Epithelial cell of umbilical artery (primary cell): ENCODE measurements around the gene MAIP1. TPM values are rescaled to one million over a fixed set of nuclear protein-coding genes. Genes with fewer than 3 reads are reported as not detected.

ENCODE experiments used
- total RNA-seq: library from RNA; depleted of rRNA; stranded (reverse); fragments of >200 nt; gene quantifications from 2 replicates; pipeline ENCODE4 v1.2.3, GENCODE V29; 2014

Gene MAIP1, protein sequence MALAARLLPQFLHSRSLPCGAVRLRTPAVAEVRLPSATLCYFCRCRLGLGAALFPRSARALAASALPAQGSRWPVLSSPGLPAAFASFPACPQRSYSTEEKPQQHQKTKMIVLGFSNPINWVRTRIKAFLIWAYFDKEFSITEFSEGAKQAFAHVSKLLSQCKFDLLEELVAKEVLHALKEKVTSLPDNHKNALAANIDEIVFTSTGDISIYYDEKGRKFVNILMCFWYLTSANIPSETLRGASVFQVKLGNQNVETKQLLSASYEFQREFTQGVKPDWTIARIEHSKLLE
- total RNA-seq, result 24.2 and 28.9 TPM in 2 replicates

DNA sequence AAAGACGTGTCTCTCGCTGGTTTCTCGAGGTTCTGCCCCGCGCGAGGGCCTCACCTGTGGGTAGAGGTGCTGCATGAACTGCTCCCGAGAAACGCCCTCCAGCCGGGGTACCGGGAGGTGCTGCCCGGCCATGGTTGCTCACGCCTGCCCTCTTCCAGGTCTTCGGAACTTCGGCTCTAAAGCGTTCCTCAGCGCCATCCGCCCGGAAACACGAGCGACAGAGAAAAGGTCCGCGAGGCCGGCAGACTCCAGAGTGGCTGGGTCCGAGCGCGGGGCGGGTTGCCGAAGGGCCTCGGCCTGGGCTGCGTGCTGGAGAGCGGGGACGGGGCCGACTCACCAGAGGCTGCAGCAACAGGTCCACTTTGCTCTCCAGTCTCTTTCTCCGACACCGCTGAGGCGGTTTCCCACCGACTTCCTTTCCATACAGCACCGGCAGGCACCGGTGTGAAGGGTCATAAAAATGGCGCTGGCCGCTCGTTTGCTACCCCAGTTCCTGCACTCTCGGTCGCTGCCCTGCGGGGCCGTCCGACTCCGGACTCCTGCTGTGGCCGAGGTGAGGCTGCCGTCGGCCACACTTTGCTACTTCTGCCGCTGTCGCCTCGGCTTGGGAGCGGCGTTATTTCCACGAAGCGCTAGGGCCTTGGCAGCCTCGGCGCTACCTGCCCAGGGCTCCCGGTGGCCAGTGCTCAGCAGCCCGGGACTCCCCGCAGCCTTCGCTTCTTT is at the start of gene MAIP1, which contains the start of gene TYW5:
TSS of gene MAIP1 (plus strand) at position 244 of the 723 bp plus-strand sequence. CDS start at position 461, 217 bp downstream.
TSS of gene TYW5 (minus strand) at position 153 of the 723 bp plus-strand sequence. CDS start at position 132, 21 bp downstream.

DNA sequence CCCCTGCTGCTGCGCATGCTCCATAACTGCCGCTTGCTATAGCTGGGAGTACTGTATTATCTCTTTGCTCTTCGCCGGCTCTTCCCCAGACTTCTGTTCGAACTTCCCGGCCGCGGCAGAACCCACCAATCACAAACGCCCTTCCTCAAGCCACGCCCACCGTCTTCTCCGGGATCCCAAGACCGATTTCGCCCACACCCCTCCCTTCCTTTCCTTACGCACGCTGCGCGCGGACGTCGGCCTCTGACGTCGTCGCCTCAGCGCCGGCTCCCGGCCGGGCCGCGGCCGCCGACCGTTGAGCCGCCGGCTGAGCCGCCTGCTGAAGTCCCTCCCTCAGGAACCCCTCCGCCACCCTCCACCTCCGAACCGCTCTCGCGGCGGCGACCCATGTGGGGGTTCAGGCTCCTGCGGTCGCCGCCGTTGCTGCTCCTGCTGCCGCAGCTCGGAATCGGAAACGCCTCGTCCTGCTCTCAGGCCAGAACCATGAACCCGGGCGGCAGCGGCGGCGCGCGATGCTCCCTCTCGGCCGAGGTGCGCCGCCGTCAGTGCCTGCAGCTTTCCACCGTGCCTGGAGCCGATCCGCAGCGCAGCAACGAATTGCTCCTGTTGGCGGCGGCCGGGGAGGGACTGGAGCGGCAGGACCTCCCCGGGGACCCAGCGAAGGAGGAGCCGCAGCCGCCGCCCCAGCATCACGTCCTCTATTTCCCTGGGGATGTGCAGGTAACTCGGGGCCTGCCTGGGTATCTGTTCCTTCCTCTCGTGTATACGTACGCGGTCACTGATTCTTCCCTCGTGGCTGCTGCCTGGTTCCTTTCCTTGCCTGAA is 44.1 kb upstream of the MAIP1 start, which contains the start of gene C2orf69:
TSS of gene C2orf69 (plus strand) at position 242 of the 825 bp plus-strand sequence. CDS start at position 388, 146 bp downstream.

Other genes starting within 250 kb of the MAIP1 start
- gene FTCDNL1, start 104.4 kb upstream of the MAIP1 start, total RNA-seq, result under 0.01 and 2.4 TPM in 2 replicates
- gene C2orf69, start 44.3 kb upstream of the MAIP1 start, total RNA-seq, result 9.7 and 17.8 TPM in 2 replicates
- 5.8 and 9.9 TPM in 2 replicates for gene TYW5, start 91 bp upstream of the MAIP1 start, total RNA-seq